K562 (cell line): ENCODE data around the gene SUB1. TPM values are rescaled to one million over a fixed set of nuclear protein-coding genes. Genes with fewer than 3 reads are reported as not detected.
"Not testable (repeated sequence)": the region's sequence is repeated elsewhere in the genome, so short reads cannot be mapped to it uniquely, and the experiment has no call there.

Source experiments
- ATAC-seq: fragments of 200-7000 bp; cut with Tn5 transposase; 3 replicates; pipeline ENCODE4 v1.9.1; 2020; ENCODE audit warnings: moderate library complexity
- BruUV-seq: library from RNA; stranded (reverse); fragments of 400-500 nt; replicated peaks from 2 replicates; lab custom pipeline; 2021; lab: Mats Ljungman, UMichigan
- CTCF ChIA-PET: fragments of 300-600 bp; formaldehyde crosslinking; extraction: SDS; loops from one replicate; lab custom pipeline; 2021; ENCODE audit warnings: low intra/inter-chr PET ratio; lab: Yijun Ruan, JAX
- POLR2A ChIA-PET: fragments of 300-600, 350-650 bp; sonication (Branson Sonifier 250); formaldehyde crosslinking; extraction: SDS; loops from one replicate; lab custom pipeline; 2021; ENCODE audit warnings: antibody characterized with exemption, inconsistent platforms; lab: Yijun Ruan, JAX
- DNase-seq, 4 experiments: peaks; one replicate each; pipeline versions ENCODE4 v3.0.0 to v3.0.0-alpha.2; 2011 to 2018; ENCODE audit warnings: low spot score in 3 of 4, mixed read lengths in 3 of 4; ENCODE audit errors: extremely low read depth in 1 of 4
- FAIRE-seq: peaks from 2 replicates; lab custom pipeline; 2011; peaks lifted over from hg19 to GRCh38; lab: Jason Lieb, UNC
- H2AFZ ChIP-seq: 2 replicates; pipeline ENCODE4 v1.6.0; 2011; ENCODE audit warnings: low read depth, low read length, control low read depth, inconsistent platforms
- H3K27ac ChIP-seq: fragments of 200-600 bp; 3 replicates; pipeline ENCODE4 v1.8.0; 2011; ENCODE audit warnings: low read depth, mild to moderate bottlenecking, control low read depth, inconsistent platforms, low read length, moderate library complexity, mixed read lengths; ENCODE audit errors: extremely low read depth
- H3K27me3 ChIP-seq, 2 experiments: fragments of 300-600 bp in 1 of 2; 2 replicates in 1 of 2; 3 replicates in 1 of 2; pipeline versions ENCODE4 v1.6.0 to v1.8.0; 2011; ENCODE audit warnings: inconsistent platforms in 2 of 2, low read length in 2 of 2, mild to moderate bottlenecking in 1 of 2, mixed read lengths in 1 of 2, moderate library complexity in 1 of 2; ENCODE audit not compliant: control insufficient read depth in 2 of 2, insufficient read depth in 2 of 2
- H3K36me3 ChIP-seq: fragments of 300-600 bp; 3 replicates; pipeline ENCODE4 v1.8.0; 2011; ENCODE audit warnings: mild to moderate bottlenecking, low read length, inconsistent platforms; ENCODE audit not compliant: control insufficient read depth, insufficient read depth
- H3K4me1 ChIP-seq, 2 experiments: fragments of 200-600 bp in 1 of 2; replicated peaks in 1 of 2; 2 replicates in 1 of 2; 3 replicates in 1 of 2; pipeline versions ENCODE4 v1.5.1 to v1.8.0; 2011; ENCODE audit warnings: inconsistent platforms in 2 of 2, low read length in 2 of 2, mild to moderate bottlenecking in 1 of 2, mixed read lengths in 1 of 2, moderate library complexity in 1 of 2; ENCODE audit not compliant: control insufficient read depth in 2 of 2, insufficient read depth in 2 of 2
- H3K4me2 ChIP-seq: 2 replicates; pipeline ENCODE4 v1.6.1; 2011; ENCODE audit warnings: low read length, control low read depth, inconsistent platforms, mixed read lengths; ENCODE audit not compliant: insufficient read depth
- H3K4me3 ChIP-seq: fragments of 200-600 bp; sonication (generic), shearing (Covaris generic); 2 replicates; pipeline ENCODE4 v1.5.1; 2016; ENCODE audit warnings: control low read depth, inconsistent platforms
- H3K79me2 ChIP-seq: fragments of 200-600 bp; 3 replicates; pipeline ENCODE4 v1.8.0; 2011; ENCODE audit warnings: low read length, inconsistent platforms; ENCODE audit not compliant: control insufficient read depth, insufficient read depth
- H3K9ac ChIP-seq, 2 experiments: 2 replicates each; pipeline versions ENCODE4 v1.6.0 to v1.6.1; 2011; ENCODE audit warnings: low read depth in 2 of 2, low read length in 2 of 2, control low read depth in 1 of 2, inconsistent platforms in 1 of 2, mild to moderate bottlenecking in 1 of 2, mixed read lengths in 1 of 2; ENCODE audit not compliant: insufficient read depth in 1 of 2
- H3K9me1 ChIP-seq: one replicate; pipeline ENCODE4 v1.6.0; 2011; ENCODE audit warnings: inconsistent platforms, mild to moderate bottlenecking, low read length, moderate library complexity; ENCODE audit not compliant: control insufficient read depth, insufficient read depth
- H3K9me3 ChIP-seq: replicated peaks from 2 replicates; pipeline ENCODE4 v1.5.1; 2011; ENCODE audit warnings: low read depth, low read length, inconsistent platforms; ENCODE audit not compliant: control insufficient read depth, insufficient read depth
- H4K20me1 ChIP-seq: replicated peaks from 2 replicates; pipeline ENCODE4 v1.6.1; 2011; ENCODE audit warnings: low read length, inconsistent platforms, mixed read lengths; ENCODE audit not compliant: control insufficient read depth, insufficient read depth
- ATF3 ChIP-seq, 2 experiments: fragments of 450-650 bp in 1 of 2; sonication (generic) in 1 of 2; formaldehyde crosslinking in 1 of 2; IDR thresholded peaks in 1 of 2; conservative IDR thresholded peaks in 1 of 2; 2 replicates each; pipeline versions ENCODE4 v1.6.1 to v1.8.1; 2016 to 2023; ENCODE audit warnings: mild to moderate bottlenecking in 2 of 2, moderate library complexity in 2 of 2, inconsistent platforms in 1 of 2, missing genetic modification reagents in 1 of 2
- CBFA2T3 ChIP-seq: fragments of 450-650 bp; IDR thresholded peaks from 2 replicates; pipeline ENCODE4 v1.6.1; 2017
- CEBPG ChIP-seq, 3 experiments: fragments of 200-800 bp in 1 of 3; sonication (Bioruptor generic) in 1 of 3; sonication (generic) in 1 of 3; formaldehyde crosslinking in 1 of 3; IDR thresholded peaks in 2 of 3; conservative IDR thresholded peaks in 1 of 3; 2 replicates each; pipeline versions ENCODE4 v1.6.1 to v1.8.0; 2016 to 2022; ENCODE audit warnings: missing compliant biosample characterization in 2 of 3, missing genetic modification characterization in 2 of 3, mild to moderate bottlenecking in 1 of 3, missing genetic modification reagents in 1 of 3
- FOSL1 ChIP-seq: fragments of 200-800 bp; sonication (Bioruptor generic); conservative IDR thresholded peaks from 2 replicates; pipeline ENCODE4 v1.6.1; 2016; ENCODE audit warnings: missing genetic modification characterization, missing compliant biosample characterization
- GABPA ChIP-seq: fragments of 200-800 bp; sonication (Bioruptor generic); conservative IDR thresholded peaks from 2 replicates; pipeline ENCODE4 v1.6.1; 2016; ENCODE audit warnings: low read depth, missing genetic modification characterization, missing compliant biosample characterization
- HDAC2 ChIP-seq: fragments of 450-650 bp; IDR thresholded peaks from 2 replicates; pipeline ENCODE4 v1.6.1; 2016; ENCODE audit warnings: mild to moderate bottlenecking
- SMAD4 ChIP-seq: fragments of 250-450 bp; sonication (Bioruptor Pico); conservative IDR thresholded peaks from 2 replicates; pipeline ENCODE4 v1.8.0; 2021; ENCODE audit warnings: inconsistent platforms, mild to moderate bottlenecking, moderate library complexity
- SMARCE1 ChIP-seq: fragments of 450-650 bp; IDR thresholded peaks from 2 replicates; pipeline ENCODE4 v1.7.1; 2016; ENCODE audit warnings: mild to moderate bottlenecking
- SPI1 ChIP-seq: IDR thresholded peaks from 2 replicates; pipeline ENCODE4 v1.6.1; 2011; ENCODE audit warnings: low read depth, low read length, control low read depth, borderline replicate concordance
- STAT5B ChIP-seq: fragments of 250-450 bp; sonication (Bioruptor Pico); IDR thresholded peaks from 2 replicates; pipeline ENCODE4 v1.8.0; 2021; ENCODE audit warnings: mild to moderate bottlenecking, inconsistent platforms
- WGBS: fragments of 100-300 bp; shearing (Covaris generic); methylation state at CpG from one replicate; pipeline ENCODE4 v1.1.6; 2016; ENCODE audit warnings: low coverage, mixed read lengths; ENCODE audit not compliant: insufficient coverage; ENCODE audit errors: missing lambda C conversion rate; 5-methylcytosine and 5-hydroxymethylcytosine counted together
- in situ Hi-C: fragments of 300-500 bp; cut with MboI; formaldehyde crosslinking; loops from 4 replicates; pipeline ENCODE4 v1.15.0; 2018; ENCODE audit warnings: inconsistent platforms, mixed read lengths
- intact Hi-C: fragments of 100-400 bp; cut with micrococcal nuclease; formaldehyde crosslinking; loops from 2 replicates; pipeline ENCODE4 v1.14.2; 2022
- polyA plus RNA-seq, 8 experiments: library from polyadenylated mRNA; depleted of rRNA in 4 of 8; stranded (reverse) in 5 of 8; unstranded in 3 of 8; fragments of >200 nt; fragmentation: Nextera tagmentation in 2 of 8; fragmentation: Illumina TruSeq in 1 of 8; extraction: Ambion mirVana in 2 of 8; extraction: Trizol in 1 of 8; gene quantifications; 2 replicates each; pipeline versions ENCODE4 v1.2.1 to v1.2.3, GENCODE V29; 2011 to 2014; ENCODE audit warnings: inconsistent platforms in 1 of 8, missing spikeins in 1 of 8
- total RNA-seq, 7 experiments: library from RNA; depleted of rRNA in 6 of 7; stranded (reverse); fragments of >200 nt in 6 of 7; fragmentation: Illumina TruSeq in 2 of 7; extraction: Trizol in 2 of 7; gene quantifications; 2 replicates each; pipeline versions ENCODE4 v1.2.1 to v1.2.3, GENCODE V29; 2011 to 2021; ENCODE audit warnings: low replicate concordance in 1 of 7

The SUB1 gene
- total and polyA plus RNA-seq, 9 of the 15 experiments (the other 6 are each of a cell fraction or from before 2014, with no cell fraction given), result 336 to 1,031 (median 700) TPM

DNA sequence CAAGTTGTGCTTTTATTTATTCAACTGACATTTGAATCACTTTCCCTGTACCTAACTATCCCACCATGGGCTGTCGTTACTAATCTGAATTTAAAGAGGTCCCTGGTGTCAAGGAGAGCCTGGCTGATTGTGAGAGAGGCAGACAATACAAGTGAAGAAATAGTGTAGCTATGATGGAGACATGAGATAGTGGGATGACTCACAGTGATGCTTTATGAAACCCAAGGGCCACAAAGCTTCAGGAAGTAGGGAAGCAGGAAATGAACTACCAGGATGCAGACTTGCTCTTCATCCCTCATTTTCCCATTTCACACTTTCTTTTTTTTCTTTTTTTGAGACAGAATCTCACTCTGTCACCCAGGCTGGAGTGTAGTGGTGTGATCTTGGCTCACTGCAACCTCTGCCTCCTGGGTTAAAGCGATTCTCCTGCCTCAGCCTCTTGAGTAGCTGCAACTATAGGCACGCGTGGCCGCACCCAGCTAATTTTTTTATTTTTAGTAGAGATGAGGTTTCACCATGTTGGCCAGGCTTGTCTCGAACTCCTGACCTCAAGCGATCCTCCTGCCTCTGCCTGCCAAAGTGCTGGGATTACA, 47.8 kb upstream of the SUB1 start (continued):
- peak; percentile 90 for TF ChIP-seq ATF3 (IDR thresholded peaks at IDR 0.05)
- TF ChIP-seq ATF3 (CRISPR knock-in tag; conservative IDR thresholded peaks at IDR 0.05); CEBPG (CRISPR knock-in tag; IDR thresholded peaks at IDR 0.05): not testable (repeated sequence)
- peak; percentile 55 to 79 for TF ChIP-seq CEBPG (tag; conservative IDR thresholded peaks at IDR 0.05 in 1 of 2, IDR thresholded peaks at IDR 0.05 in 1 of 2)
- TF ChIP-seq CBFA2T3, result peak; percentile 33
- TF ChIP-seq SMAD4 (CRISPR knock-in tag), result peak; percentile 32; the same call in 1 of the 2 replicates
- 0 out of 2 replicates have a peak, but pooled peaks have one; percentile 21 for TF ChIP-seq HDAC2
- peak; percentile 38; the same call in 1 of the 2 replicates for TF ChIP-seq GABPA (tag)
- TF ChIP-seq SMARCE1, result peak; percentile 53; the same call in 1 of the 2 replicates
- peak; percentile 94 for TF ChIP-seq FOSL1 (tag)

GRCh38 chr5:32538031-32538547, 47.3 kb upstream of the SUB1 start:
- DNase-seq, result peak in 1 of 4 experiments; percentile 4
- no peak for ATAC-seq
- H4K20me1 ChIP-seq, result no peaks in the 10 kb centered on the region
- CTCF ChIA-PET, result no interaction called here
- WGBS, result 25% methylated on average over 7 of the region's 7 CpGs
- peaks cover 2 to 6% of the 10 kb centered on the region in 2 experiments; a peak in 3 of 5 replicates for H3K4me1 ChIP-seq
- no peaks in the 10 kb centered on the region for H3K79me2 ChIP-seq
- H3K9ac ChIP-seq, result no peak overlapping the region
- intact Hi-C loops, result no loop called here
- TF ChIP-seq STAT5B (no peak), SPI1 (peak; percentile 86)
- POLR2A ChIA-PET, result interaction anchor here (0.9 kb wide), 1 partner anchor 10 kb away, joined by 3 read pairs; no protein-coding TSS in a partner anchor
- no peaks in the 10 kb centered on the region for H3K9me3 ChIP-seq
- BruUV-seq, result no TSS peak
- no peak overlapping the region for H3K4me2 ChIP-seq
- no peak for FAIRE-seq
- peaks cover 0 to 4% of the 10 kb centered on the region in 2 experiments; a peak in 3 of 5 replicates for H3K27me3 ChIP-seq
- H3K9me1 ChIP-seq, result no peaks in the 10 kb centered on the region
- in situ Hi-C loops, result no loop called here
- H3K36me3 ChIP-seq, result no peaks in the 10 kb centered on the region
- H3K4me3 ChIP-seq, result no peak overlapping the region
- no peak overlapping the region for H3K27ac ChIP-seq
- no peak overlapping the region for H2AFZ ChIP-seq
